Diencephalon (tissue), 1 donor: ENCODE measurements around the gene ZNF14. TPM values are rescaled to one million over a fixed set of nuclear protein-coding genes. Genes with fewer than 3 reads are reported as not detected.

Source experiments
- small RNA-seq: library from RNA; depleted of rRNA; stranded (forward); fragments of <200 nt; gene quantifications from one replicate; pipeline ENCODE3, GENCODE V24; 2014
- total RNA-seq: library from RNA; depleted of rRNA; stranded (reverse); fragments of >200 nt; gene quantifications from one replicate; pipeline ENCODE4 v1.2.3, GENCODE V29; 2014

ZNF14 gene
- total RNA-seq = 28.4 TPM

GRCh38 chr19:19732579-19733501, at the start of gene ZNF14:
Gene ZNF14, minus strand, starts transcription at chr19:19733112. Its CDS starts 154 bp downstream, at chr19:19732958.

GRCh38 chr19:19668230-19669012, 64.5 kb downstream of the ZNF14 start, which contains the start of gene ZNF101:
Gene ZNF101, plus strand, starts transcription at chr19:19668839. Its CDS starts 125 bp downstream, at chr19:19668964.

GRCh38 chr19:19663256-19664120, 69.4 kb downstream of the ZNF14 start, which contains the start of gene ATP13A1:
Gene ATP13A1, minus strand, starts transcription at chr19:19663676. Its CDS starts 10 bp downstream, at chr19:19663666.

Small RNA genes lying within 50 kb of the gene (small RNA-seq; reads per million reads assigned to genes)
- gene AC011458.2 = not detected
- gene AC011477.5 = not detected

Other genes with a start within 250 kb of the ZNF14 start
- gene TSSK6, start 217.6 kb downstream of the ZNF14 start, total RNA-seq = 1.2 TPM
- 155 TPM for gene NDUFA13, start 216.9 kb downstream of the ZNF14 start, total RNA-seq
- 11.1 TPM for gene YJEFN3, start 204.2 kb downstream of the ZNF14 start, total RNA-seq
- 1.8 TPM for gene CILP2, start 194.8 kb downstream of the ZNF14 start, total RNA-seq
- 10.6 TPM for gene PBX4, start 114.4 kb downstream of the ZNF14 start, total RNA-seq
- gene LPAR2, start 104.9 kb downstream of the ZNF14 start, total RNA-seq = 16.1 TPM
- gene GMIP, start 89.5 kb downstream of the ZNF14 start, total RNA-seq = 16.8 TPM
- gene ATP13A1, start 69.4 kb downstream of the ZNF14 start, total RNA-seq = 25.4 TPM
- 9.2 TPM for gene ZNF101, start 64.3 kb downstream of the ZNF14 start, total RNA-seq
- gene ZNF506, start 88.6 kb upstream of the ZNF14 start, total RNA-seq = 51.7 TPM
- gene ZNF253, start 132.8 kb upstream of the ZNF14 start, total RNA-seq = 30.9 TPM
- gene ZNF93, start 167.8 kb upstream of the ZNF14 start, total RNA-seq = 18.2 TPM